Activated CD8-positive, alpha-beta memory T cell treated with anti-CD3 and anti-CD28 coated beads, Interleukin-2, amount 50 U/mL, for 1 hour (primary cell): ENCODE data around the gene RASGRP1.

ENCODE experiments used
- DNase-seq: peaks from one replicate; pipeline ENCODE4 v3.0.0-alpha.2; 2020; ENCODE audit errors: extremely low read depth

The RASGRP1 gene

DNA sequence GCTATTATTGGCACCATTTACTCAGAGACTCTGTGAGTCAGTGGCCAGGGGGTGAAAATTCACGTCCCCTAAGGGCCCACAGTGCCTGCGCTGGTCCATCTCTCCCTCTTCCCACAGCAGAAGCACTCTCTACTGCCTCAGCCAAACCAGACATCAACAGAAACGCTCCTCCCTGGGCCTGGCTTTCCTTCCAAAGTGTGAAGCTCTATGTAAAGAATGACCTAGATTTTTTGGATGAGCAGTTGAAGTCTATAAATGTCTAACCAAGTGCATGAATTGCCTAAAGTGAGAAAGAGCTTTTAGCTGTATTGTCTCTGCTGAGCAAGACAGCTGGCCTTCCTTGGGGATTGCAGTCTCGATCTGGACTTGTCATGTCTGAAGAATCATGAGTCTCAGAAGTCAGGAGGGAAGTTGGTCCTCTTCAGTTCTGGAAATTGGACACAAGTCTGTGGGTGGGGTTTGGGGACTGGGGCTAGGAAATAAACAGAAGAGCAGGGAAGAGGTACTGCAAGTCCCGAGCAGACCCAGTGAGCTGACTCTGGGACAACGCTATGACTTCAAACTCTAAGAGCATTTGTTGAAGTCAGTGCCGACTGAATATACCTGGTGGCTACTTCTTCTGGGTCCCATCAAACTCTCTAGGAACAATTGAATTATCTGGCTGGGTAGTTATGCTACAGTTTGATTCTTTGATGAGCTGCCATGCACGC lies 29.0 kb downstream of the RASGRP1 start:
- DNase-seq: no peak

DNA sequence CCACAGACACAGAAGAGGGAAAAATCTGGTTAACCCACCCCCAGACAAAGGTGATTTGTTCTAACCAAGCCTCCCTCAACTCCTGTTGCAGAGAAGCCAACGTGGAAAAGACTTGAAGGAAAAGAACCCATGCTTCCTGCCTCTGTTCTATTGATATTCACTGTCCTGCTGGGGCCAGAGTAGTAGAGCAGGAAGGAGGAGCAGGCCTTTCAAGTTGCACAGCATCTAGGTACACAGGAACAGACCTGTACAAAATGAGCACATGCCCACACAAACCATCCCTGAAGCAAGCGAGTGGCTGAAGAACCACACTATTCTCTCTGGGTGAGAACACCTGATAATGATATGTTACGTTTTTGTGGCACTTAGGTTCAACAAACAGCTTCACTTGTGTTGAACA lies 29.9 kb downstream of the RASGRP1 start:
- no peak for DNase-seq

DNA sequence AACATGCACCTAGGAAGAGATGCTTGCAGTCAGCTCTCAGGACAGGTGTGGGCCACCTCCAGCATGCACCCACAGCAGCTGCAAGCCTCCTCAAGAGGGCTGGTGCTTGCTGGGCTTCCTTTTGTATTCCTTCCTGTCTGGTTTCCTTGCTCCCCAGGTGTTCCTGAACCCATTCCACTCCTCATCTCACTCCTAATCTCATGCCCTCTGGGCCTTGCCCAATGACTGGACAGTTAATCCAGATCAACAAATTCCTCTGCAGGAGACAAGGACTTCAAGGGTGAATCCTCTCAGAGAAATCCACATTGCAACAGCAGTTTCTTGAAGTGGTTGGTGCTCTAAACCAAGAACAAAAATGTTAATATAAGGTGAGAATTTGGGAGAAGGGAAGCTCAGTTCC lies 30.7 kb downstream of the RASGRP1 start:
- DNase-seq: no peak

DNA sequence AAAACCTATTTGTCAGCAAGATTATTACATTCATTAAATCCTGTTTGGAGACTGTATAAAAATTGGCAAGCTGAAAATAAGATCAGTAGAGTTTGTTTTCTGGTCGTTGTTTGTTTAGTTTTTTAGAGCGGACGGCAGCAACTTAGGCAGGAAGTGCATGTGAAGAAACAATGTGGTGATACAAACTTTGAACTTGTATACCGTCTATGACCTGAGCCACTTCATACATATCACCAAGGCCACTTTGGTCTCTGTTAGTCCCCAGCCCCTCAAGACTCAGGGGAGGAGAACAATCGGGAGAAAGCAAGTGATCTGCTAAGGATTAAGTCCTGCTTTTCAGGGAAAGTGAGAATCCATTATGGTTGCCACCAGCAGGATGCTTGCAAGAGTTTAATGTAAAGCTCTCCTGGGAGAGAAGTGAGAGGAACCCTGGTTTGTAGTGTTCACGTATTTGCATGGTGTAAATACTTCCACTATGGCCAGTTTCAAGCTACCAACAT lies 31.1 kb downstream of the RASGRP1 start:
- no peak for DNase-seq

DNA sequence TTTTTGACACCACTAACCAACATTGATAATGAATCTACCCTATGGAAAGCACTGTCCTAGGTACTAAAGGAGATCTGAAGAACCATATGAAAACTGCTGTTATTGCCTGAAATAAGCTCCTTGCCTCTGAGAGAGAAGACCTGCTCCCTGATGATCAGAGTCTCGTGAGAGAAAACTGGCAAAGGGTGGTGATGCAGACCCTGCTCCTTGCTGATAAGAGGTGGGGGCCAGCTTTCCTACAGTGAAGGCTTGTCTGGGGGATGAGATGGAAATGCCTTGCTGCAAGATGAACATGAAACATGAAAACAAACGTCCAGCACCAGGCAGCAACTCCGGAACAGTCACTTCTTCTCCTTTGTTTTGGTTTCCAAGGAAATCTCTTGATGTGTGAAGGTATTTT lies 31.9 kb downstream of the RASGRP1 start:
- no peak for DNase-seq

DNA sequence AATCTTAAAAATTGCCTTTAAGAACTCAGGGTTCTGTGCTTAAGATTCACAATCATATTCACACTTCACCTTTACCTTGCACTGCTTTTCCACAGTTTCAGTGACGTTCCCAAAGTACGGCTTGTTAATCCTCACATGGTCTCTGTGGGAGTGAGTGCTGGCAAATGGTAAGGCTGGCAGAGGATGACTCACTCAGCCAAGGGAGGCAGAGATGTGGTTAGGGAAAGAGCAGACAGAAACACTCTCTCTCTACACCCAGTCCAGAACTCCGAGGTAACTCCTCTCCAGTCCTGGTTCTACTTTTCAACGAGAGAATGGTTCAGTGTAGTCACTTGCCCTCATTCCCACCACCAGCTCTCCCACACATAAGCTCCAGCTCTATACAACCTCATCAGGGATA lies 33.1 kb downstream of the RASGRP1 start:
- no peak for DNase-seq

DNA sequence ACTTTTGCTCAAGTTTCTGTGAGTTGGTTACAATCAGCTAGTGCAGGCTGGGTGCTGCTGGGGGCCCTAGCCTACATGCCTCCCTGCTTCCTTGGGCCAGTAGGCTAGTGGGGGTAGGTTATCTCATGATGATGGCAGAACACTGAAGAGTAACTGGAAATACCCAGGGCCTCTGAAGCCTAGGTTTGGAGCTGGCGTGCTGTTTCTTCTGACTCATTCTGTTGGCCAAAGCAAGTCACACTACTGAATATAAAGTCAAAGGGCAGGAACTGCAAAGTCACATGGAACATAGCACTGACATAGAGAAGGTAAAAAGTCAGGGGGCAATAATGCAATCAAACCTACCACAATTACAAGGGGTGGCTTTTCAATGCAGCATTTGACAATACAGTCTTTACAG lies 34.5 kb downstream of the RASGRP1 start:
- no peak for DNase-seq

DNA sequence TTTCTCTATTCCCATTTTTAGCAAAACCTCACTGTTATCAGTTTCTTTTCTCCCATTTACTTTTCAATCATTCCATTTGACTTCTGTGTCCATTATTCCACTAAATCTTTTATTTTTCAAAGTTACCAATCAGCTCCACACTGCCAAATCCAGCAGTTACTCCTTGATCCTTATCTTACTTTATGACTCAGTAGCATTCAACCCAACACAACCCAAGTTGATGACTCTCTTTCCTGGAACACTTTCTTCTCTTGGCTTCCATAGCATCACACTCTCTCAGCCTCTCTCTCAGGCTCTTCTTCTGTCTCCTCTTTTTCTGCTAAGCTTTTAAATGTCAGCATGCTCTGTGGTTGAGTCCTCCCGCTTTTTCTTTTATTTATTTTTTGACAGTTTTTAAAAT lies 36.3 kb downstream of the RASGRP1 start:
- DNase-seq: no peak

DNA sequence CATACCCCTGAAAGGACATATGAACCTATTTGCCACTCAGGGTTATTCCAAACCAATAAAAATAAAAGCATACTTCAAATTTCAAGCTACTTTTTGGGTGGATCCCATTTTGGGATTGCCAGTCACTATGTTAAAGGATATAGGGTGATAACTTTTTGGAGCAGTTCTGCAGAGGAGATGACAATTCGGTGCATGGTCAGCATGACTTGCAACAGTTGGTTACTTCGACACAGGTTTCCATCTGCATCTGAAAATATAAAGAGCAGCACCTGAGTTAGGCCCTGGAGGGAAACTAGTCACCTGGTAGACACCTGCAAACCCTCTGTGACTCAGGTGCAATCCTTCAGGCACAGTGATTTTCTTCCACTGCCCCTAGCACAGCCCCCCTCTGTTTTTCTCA lies 38.5 kb downstream of the RASGRP1 start:
- DNase-seq: no peak

DNA sequence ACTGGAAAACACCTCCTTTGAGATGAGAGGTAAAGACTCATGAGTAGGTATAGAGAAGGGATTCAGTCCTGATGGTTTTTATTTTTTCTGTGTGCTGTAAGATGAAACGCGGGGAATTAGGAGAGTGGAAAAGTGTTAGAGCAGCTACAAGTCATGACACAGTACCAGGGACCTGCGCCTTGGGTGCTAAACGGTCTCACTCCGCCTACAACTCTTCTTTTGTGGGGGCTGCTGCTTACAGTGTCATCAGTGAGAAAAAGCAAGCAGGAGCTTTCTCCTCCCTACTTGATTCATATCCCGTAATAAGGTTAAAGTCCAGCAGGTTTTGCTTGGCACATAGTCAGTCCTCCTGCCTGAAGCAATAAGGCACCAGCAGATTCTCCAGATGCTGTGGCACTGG lies 39.1 kb downstream of the RASGRP1 start:
- DNase-seq: no peak

DNA sequence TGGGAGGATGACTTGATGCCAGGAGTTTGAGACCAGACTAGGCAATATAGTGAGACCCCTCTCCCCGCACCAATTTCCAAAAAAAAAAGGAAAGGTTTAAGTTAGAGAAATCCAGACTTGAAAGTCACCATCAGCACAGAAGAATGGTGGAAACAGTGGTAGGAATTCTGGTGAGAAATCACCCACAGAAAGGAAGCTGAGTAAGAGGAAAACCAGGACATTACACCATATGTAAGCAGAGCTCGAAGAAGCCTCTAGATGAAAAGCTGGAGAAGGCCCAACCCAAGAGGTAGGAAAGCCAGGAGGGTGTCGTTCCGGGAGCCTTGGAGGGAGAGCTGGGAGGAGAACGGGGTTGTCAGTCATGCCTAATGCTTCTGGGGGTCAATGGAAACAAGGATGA lies 40.5 kb downstream of the RASGRP1 start:
- DNase-seq: no peak

DNA sequence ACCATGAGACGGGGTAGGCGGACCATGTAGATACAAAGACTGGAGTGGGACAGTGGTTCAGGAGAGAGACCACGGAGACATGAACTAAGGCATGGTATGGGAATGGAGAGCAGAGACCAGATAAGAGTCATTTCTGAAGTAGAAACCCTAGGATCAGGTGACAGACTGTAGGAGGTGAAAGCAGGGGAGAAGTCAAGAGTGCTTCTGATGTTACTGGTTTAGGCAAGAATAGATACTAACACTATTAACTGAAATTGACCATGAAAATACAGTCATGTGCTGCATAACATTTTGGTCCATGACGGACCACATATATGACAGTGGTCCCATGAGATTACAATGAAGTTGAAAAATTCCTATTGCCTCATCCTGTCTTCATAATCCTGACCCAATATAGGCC lies 41.7 kb downstream of the RASGRP1 start:
- no peak for DNase-seq

DNA sequence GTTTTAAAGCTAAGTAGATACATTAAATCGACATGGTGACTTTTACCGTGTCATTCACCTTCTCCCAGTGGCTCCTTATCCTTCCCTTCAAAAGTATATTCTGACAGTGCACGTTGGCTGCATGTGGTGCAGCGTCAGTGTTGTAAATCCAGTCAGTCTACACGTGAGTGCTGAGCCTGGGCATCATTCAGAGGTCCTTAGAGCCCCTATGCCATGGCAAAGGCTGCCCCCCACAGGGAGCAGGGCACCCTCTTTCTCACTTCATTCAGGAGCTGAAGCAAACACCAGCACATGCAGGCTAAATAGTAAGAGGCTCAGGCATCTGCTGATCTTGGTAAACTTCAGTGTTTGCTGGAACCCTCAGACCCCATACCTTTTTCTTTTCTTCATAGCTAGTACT lies 43.3 kb downstream of the RASGRP1 start:
- no peak for DNase-seq

DNA sequence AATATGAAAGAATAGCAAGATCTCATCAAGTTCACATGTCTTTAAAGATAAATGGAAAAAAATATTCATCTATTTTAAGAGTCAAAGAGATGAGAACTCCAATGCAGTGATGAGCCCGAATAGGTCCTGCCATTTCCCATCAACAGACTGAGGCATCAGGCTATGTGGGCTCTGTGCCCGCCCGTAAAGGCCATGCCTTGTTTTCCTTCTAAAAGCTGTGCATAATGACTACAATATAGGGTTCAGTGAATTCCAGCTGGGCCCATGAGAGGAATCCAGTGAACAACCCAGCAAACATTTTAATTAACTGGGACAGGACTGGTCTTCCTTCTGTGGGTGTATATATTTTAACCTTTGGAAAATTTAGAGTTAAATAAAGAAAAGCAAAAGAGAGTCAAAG lies 44.6 kb downstream of the RASGRP1 start:
- DNase-seq: no peak

DNA sequence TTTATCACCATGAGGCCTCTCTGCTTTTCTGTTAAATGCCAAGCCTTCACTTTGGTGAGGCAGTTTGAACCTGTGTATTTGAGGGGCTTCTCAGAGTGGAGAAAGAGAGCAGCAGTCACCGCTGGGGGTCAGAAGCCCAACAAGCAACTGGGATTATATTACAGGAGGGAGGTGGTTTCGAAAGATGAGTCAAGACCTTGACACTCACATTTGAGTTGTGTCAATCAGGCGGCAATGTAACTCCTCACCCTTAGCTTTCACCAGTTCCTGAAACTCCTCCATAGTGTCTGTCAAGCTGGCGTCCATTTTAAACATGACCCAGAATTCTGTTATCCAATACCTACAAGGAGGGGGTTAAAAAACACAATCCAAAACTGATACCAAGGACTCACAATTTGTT lies 46.5 kb downstream of the RASGRP1 start:
- no peak for DNase-seq

DNA sequence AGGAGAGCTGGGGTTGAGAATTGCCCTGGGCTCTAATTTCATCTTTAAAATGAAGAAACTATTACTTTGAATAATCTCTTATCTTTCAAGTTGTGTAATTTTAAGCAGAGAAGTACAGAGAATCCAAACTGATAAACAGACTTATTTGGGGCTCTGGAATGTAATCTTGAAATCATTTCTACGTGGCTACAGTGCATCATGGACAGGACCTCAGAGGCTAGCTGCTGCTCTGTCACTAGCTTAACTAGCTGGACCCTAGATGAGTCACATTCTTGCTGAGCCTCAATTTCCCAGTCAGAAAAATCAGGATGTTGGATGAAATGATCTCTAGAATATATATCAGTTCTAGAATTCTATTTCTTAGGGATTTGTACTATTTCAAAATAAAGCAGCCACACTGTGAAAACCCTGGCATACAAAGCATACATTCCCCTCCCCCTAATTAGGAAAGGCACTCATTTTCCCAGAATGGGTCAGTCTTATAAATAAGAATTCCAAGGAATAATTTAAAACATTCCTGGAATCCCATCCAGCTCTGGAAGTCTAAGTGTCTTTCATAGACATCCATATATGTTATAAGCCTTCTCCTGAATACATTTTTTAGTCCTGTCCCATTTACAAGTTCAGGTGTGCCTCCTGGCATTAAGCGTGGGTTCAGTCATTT lies 47.2 kb downstream of the RASGRP1 start:
- DNase-seq: no peak

DNA sequence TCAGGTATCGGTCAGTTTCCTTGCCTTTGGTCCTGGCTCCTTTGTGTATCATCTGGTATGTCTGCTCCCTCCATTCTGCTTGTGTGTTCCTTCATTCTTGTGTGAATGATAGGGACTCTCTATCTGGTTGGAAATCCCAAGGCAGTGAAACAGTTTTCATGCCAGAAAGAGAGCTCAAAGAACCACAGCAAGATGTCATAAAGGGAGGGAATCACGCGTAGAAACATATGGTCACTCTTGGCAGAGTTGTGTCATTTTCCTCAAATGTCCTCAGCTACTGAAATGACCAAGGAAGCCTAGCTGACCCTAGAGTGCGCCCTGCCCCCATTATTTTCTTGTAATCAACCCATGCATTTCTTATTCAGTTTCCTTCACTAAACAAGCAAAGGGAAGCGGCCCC lies 48.0 kb downstream of the RASGRP1 start:
- DNase-seq: no peak

DNA sequence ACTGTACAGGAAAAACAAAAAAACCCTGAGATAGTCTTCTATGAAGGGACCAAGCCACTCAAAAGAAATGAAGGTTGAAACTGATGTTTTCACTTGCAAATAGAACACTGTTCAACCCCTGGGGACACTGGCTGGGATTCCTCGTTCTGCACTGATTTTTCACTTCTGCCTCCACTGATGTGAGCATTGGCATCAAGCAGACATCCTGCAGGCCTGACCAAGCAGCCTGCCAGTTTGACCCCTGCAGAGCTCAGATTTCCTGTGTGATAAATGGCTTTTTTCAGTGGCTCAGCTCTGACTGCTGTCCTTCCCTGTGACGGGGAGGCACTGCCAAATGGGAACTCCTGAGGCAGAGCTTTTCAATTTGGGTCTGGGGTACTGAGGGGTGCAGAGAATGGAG lies 50.0 kb downstream of the RASGRP1 start:
- DNase-seq: no peak

DNA sequence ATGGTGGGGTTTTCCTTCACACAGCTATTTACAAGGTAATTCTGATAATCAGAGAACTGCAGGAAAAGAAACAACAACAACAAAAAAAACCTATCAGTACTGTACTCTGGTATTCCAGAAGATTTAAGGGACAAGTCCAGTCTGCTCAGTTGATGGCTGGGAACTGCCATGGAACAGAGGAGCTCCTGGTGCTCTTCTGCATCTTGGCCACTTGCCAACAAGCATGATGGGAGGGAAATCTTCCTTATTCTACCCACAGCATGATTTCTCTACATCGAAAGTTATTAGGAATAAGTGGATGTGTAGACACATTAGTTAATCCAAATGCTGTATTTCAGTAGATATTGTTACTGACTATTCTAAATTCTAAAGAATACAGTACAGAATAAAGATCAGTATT lies 51.7 kb downstream of the RASGRP1 start:
- no peak for DNase-seq

DNA sequence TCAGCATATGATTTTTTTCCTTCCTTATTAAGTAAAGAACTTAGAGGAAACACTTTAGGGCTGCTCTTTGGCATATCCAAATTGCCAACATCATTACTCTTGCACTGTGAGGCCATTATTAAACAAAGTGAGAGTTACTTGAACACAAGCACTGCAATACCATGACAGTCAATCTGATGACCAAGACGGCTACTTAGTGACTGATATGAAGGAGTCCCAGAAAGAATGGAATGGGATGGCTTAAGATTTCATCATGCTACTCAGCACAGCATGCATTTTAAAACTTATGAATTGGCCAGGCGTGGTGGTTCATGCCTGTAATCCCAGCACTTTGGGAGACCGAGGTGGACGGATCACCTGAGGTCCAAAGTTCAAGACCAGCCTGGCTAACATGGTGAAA lies 55.5 kb downstream of the RASGRP1 start:
- DNase-seq: no peak

DNA sequence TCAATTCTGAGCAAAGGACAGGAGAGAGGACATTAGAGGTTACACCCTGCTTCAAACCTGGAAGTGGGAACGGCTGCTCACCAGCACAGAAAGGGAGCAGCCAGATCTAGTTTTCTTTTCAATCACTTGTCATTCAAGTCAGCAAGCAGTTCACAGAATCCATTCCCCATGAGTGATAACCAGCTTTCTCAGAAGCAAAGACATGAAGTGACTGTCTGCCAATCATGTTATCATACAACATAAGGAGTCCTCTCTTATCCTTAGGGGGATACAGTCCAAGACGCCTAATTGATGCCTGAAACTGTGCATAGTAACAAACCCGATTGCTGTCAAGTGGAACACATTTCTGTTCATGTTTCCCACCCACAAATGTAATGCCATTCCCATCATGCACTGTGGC lies 56.0 kb downstream of the RASGRP1 start:
- DNase-seq: no peak

DNA sequence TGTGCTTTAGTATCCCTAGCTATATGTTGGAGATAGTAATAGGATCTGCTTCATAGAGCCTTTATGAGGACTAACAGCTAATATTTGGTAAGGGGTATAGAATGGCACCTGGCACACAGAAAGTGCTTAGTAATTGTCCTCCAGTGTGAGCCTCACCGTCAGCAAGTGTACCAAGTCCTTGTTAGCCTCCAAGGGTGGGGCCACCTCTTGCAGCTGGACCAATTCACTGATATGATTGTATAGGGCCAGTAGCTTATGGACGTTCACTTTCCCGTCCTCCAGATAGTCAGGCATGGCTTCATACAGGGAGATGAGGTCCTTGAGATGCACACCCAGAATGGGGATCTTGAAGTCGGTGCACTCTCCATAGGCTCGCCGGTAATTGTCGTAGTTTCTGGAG lies 57.0 kb downstream of the RASGRP1 start:
- DNase-seq: no peak

DNA sequence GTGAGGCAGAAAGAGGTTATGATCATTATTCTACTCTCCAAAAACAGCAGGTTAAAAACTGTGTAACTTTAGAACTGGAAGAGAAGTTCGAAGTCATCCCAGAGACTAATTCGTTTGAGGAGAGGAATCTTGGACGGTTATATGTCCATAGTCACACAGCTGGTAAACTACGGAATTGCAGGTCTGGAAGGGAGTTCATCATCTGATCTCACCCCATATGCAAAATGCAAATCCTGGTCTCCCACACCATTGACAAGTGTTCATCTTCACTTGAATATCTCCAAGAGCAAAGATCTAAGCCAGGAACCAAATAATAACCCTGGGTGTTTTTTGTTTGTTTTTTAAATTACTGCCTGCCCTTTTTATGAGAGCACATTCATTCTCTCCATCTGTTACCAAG lies 57.6 kb downstream of the RASGRP1 start:
- DNase-seq: no peak
